HAP-1 (cell line): Measurements from ENCODE around the gene MED26.

ENCODE experiments used
- DNase-seq, 2 experiments: peaks; one replicate each; pipeline ENCODE4 v3.0.0-alpha.2; 2016 to 2020; ENCODE audit warnings: low spot score in 2 of 2
- H3K27me3 ChIP-seq: fragments of 250-450 bp; sonication (Bioruptor Pico); 2 replicates; pipeline ENCODE4 v1.5.1; 2020; ENCODE audit warnings: low read depth, mild to moderate bottlenecking, moderate library complexity
- H3K36me3 ChIP-seq: fragments of 250-450 bp; sonication (Bioruptor Pico); replicated peaks from 2 replicates; pipeline ENCODE4 v1.5.1; 2020; ENCODE audit warnings: mild to moderate bottlenecking
- H3K4me1 ChIP-seq: fragments of 250-450 bp; sonication (Bioruptor Pico); 2 replicates; pipeline ENCODE4 v1.5.1; 2020; ENCODE audit warnings: mild to moderate bottlenecking
- H3K4me3 ChIP-seq: fragments of 250-450 bp; sonication (Bioruptor Pico); 2 replicates; pipeline ENCODE4 v1.5.1; 2020; ENCODE audit warnings: mild to moderate bottlenecking, moderate library complexity
- H3K9me3 ChIP-seq: fragments of 250-450 bp; sonication (Bioruptor Pico); 2 replicates; pipeline ENCODE4 v1.5.1; 2020; ENCODE audit warnings: mild to moderate bottlenecking, moderate library complexity
- in situ Hi-C: fragments of 300-500 bp; cut with MboI; formaldehyde crosslinking; loops from 3 replicates; pipeline ENCODE4 v1.14.3; 2020; ENCODE audit warnings: low sequenced_read_pairs, inconsistent platforms, mixed read lengths

MED26 gene

GRCh38 chr19:16618248-16618647 is 9.8 kb downstream of the MED26 start:
- in situ Hi-C loops: no loop called here
- Histone ChIP-seq H3K4me1 (peaks cover 4% of the 10 kb centered on the region; the same call in 1 of the 2 replicates), H3K4me3 (no peak overlapping the region), H3K27me3 (no peaks in the 10 kb centered on the region), H3K36me3 (peaks cover 3% of the 10 kb centered on the region), H3K9me3 (no peaks in the 10 kb centered on the region)
- DNase-seq: no peak

GRCh38 chr19:16615808-16616207 is 12.2 kb downstream of the MED26 start:
- no peaks in the 10 kb centered on the region for H3K36me3 ChIP-seq
- H3K4me3 ChIP-seq: no peak overlapping the region
- H3K4me1 ChIP-seq: peaks cover 8% of the 10 kb centered on the region; the same call in 1 of the 2 replicates
- H3K27me3 ChIP-seq: no peaks in the 10 kb centered on the region
- in situ Hi-C loops: no loop called here
- no peaks in the 10 kb centered on the region for H3K9me3 ChIP-seq
- no peak for DNase-seq

- Histone ChIP-seq H3K9me3 (no peaks in the 10 kb centered on the region), H3K36me3 (no peaks in the 10 kb centered on the region), H3K4me3 (no peak overlapping the region), H3K27me3 (no peaks in the 10 kb centered on the region), H3K4me1 (peaks cover 14% of the 10 kb centered on the region)
- in situ Hi-C loops: no loop called here
- no peak for DNase-seq
Observed at GRCh38 chr19:16614941-16615340, 13.1 kb downstream of the MED26 start.

DNA sequence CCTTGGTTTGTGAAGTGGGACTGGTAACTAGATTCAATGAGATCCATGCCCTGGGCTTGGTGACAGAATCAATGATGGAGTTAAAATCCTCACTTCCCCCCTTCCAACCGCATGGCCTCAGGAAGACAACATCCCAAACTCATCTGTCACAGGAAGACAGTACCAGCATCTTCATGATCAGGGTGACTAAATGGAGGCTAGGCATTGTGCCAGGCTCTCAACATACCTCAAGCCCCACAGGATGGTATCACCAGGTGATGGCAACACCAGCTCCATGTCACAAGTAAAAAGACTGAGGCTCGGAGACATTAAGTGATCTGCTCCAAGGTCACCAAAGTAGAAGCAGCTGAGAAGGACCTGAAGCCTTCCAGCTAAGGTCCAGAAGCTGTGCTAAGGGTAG is 14.2 kb downstream of the MED26 start:
- Histone ChIP-seq H3K36me3 (no peaks in the 10 kb centered on the region), H3K9me3 (no peaks in the 10 kb centered on the region), H3K4me1 (peaks cover 20% of the 10 kb centered on the region), H3K27me3 (no peaks in the 10 kb centered on the region), H3K4me3 (no peak overlapping the region)
- in situ Hi-C loops: no loop called here
- no peak for DNase-seq

DNA sequence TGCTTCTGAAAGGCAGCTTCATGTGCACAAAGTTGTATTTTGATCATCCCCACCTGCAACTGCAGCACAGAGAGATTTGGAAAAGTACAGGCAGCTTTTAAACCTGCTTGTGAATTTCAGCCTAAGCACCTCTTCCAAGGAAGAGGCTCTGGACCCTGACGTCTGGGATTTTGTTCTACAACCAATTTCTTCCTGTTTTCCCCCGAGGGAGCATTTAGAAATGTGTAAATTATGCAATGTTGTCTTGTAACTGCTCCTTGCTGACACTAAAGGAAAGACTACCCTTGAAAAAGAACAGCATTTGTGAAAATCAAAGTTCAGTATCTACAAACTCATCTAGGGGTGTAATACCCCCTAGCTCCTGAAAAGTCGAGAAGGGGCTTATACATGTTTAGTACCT is 15.4 kb downstream of the MED26 start:
- DNase-seq: no peak
- Histone ChIP-seq H3K9me3 (no peaks in the 10 kb centered on the region), H3K36me3 (no peaks in the 10 kb centered on the region), H3K4me3 (no peak overlapping the region), H3K4me1 (peaks cover 25% of the 10 kb centered on the region), H3K27me3 (no peaks in the 10 kb centered on the region)
- in situ Hi-C loops: no loop called here

DNA sequence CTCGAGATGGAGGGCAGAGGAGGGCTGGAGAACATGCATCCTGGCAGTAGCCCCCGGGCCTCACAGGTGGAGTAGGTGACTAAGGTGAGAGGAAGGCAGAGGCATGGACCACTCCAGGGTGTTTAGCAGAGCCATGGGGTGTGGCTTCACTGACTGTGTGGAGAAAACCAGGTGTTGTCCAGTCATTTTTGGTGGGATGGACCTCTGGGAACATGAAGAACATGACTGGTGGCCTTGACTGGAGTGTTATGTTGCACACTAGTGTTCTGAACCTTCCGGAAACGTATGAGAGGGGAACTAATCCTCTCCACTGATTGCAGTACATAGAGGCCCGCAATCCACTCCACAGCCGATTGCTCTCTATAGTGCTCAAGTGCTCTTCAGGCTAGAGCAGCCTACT is 16.9 kb downstream of the MED26 start:
- no peak overlapping the region for H3K4me3 ChIP-seq
- no peaks in the 10 kb centered on the region for H3K36me3 ChIP-seq
- H3K27me3 ChIP-seq: no peaks in the 10 kb centered on the region
- peaks cover 25% of the 10 kb centered on the region for H3K4me1 ChIP-seq
- no peak for DNase-seq
- H3K9me3 ChIP-seq: no peaks in the 10 kb centered on the region
- in situ Hi-C loops: no loop called here

DNA sequence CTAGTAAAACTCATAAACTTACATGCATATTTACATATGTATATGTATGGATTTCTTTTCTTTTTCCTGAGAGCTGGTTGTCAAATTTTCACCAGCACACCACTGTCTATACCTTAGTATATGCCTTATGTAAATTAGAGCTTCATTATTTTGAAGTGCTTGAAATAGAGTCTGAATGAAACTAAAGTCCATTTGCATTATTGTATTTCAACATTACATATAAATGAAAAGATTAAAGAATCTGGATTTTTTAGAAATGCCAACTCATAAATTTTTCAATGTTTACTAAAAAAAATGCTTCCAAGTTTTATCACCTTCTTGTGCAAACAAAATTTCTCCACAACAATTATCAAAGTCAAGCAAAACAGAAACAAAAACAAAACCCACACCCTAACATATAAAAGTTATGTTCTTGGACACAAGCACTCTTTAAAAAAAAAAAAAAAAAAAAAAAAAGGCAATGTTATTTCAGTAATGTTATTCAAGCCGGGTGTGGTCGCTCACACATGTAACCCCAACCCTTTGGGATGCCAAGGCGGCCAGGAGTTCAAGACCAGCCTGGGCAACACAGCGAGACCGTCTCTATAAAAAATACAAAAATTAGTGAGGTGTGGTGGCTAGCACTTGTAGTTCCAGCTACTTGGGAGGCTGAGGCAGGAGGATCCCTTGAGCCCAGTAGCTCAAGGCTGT is 18.3 kb downstream of the MED26 start:
- DNase-seq: peak; percentile 68 to 94
- peaks cover 25% of the 10 kb centered on the region for H3K4me1 ChIP-seq
- H3K36me3 ChIP-seq: no peaks in the 10 kb centered on the region; the same call in 1 of the 2 replicates
- H3K9me3 ChIP-seq: no peaks in the 10 kb centered on the region
- H3K4me3 ChIP-seq: no peak overlapping the region
- in situ Hi-C loops: no loop called here
- no peaks in the 10 kb centered on the region for H3K27me3 ChIP-seq

DNA sequence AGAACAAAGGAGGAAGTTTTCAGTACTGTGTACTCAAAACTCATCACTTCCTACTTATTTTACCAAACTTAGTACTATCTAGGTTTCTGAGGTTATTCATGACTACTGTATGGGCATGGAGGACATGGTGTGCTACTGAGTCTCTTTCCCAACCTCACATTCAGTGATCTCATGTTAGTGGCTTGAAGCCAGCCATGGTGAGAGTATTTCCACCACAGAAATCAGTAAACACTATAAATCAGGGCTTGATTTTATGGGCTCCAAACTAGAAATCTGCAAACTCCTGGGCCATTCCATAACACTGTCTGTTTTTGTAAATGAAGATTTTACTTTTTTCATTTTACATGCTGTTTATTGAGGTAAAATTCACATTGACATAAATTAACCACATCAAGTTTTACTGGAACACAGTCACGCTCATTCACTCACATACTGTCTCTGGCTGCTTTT is 19.7 kb downstream of the MED26 start:
- Histone ChIP-seq H3K36me3 (no peaks in the 10 kb centered on the region; the same call in 1 of the 2 replicates), H3K9me3 (no peaks in the 10 kb centered on the region), H3K27me3 (no peaks in the 10 kb centered on the region), H3K4me1 (peaks cover 22% of the 10 kb centered on the region), H3K4me3 (no peak overlapping the region)
- in situ Hi-C loops: no loop called here
- no peak for DNase-seq

DNA sequence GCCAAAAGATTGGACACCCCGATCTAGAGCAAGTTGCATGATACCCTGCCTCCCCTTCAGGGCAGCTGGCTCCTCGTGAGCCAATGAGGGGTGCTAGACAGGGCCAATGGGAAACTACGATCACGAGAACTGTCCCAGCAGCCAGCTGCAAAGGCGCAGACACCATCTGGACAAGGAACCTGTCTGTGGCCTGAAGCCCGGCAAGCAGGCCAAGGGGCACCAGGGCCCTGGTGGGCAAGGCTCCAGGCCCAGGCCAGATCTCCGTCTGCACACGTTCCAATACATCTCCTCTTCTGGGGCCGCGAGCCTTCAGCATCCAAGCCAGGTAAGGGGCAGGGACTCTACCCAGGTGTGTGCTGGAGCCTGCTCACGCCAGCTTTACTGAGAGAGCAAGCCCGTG is 20.2 kb downstream of the MED26 start:
- Histone ChIP-seq H3K4me1 (peaks cover 18% of the 10 kb centered on the region), H3K27me3 (no peaks in the 10 kb centered on the region), H3K9me3 (no peaks in the 10 kb centered on the region), H3K36me3 (no peaks in the 10 kb centered on the region; the same call in 1 of the 2 replicates), H3K4me3 (no peak overlapping the region)
- in situ Hi-C loops: no loop called here
- DNase-seq: no peak

DNA sequence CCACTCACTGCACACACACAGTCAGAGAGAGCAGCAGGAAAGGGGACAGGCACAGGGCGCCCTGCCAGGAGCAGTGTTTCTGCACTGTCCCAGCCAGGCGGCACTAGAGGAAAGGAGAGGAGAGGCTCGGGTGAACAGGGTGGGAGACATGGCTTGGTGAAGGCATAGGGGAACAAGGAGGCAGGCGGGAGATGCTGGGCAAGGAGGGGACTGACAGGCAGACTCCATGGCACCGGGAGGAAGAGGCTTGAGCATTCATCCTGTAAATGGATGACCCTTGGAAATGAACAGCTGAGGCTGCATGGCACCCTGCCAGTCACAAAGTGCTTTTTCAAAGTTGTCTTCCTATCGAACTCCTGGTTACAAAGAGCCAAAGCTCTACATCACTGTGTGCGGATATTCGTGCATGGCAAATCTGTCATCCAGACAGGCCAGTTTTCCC is 22.4 kb downstream of the MED26 start:
- H3K27me3 ChIP-seq: no peaks in the 10 kb centered on the region
- H3K4me3 ChIP-seq: no peak overlapping the region
- DNase-seq: no peak
- no peaks in the 10 kb centered on the region for H3K9me3 ChIP-seq
- in situ Hi-C loops: no loop called here
- H3K36me3 ChIP-seq: no peaks in the 10 kb centered on the region; the same call in 1 of the 2 replicates
- H3K4me1 ChIP-seq: peaks cover 17% of the 10 kb centered on the region

DNA sequence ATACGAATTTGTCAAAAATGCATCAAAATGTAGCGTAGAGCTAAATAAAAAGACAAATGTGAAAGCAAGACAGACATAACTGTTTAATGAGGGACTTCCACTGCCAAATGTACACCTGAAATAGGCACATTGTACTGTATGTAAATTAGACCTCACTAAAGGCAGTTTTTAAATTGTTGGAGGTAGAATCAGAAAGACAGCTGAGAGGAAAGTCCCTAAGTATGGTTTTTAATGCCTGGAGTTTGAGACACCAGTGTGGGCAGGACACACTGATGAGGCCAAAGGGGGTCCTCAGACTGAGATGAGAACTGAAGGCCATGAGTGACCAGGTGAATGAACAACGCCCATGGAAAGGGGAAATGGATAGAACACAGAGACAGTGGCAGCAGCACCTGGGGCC is 22.9 kb downstream of the MED26 start:
- Histone ChIP-seq H3K4me1 (peaks cover 12% of the 10 kb centered on the region), H3K9me3 (no peaks in the 10 kb centered on the region), H3K4me3 (no peak overlapping the region), H3K27me3 (no peaks in the 10 kb centered on the region), H3K36me3 (no peaks in the 10 kb centered on the region; the same call in 1 of the 2 replicates)
- in situ Hi-C loops: no loop called here
- no peak for DNase-seq

DNA sequence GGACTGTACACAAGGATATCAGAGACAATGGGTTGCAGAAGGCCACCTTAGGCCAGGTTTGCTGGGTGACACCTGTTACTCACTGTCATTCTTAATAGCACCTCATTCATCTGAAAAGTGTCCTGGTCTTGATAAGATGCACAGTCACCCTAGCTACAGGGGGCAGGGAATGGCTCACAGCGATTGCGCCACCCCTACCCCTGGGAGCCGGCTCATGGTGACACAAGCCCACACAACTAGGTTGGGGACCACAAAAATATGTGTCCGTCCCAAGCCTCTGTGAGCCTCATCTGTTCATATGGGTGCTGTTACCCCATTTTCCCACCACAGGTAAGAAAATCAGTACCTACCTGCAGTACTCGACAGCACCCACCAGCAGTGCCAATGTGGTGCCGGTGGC is 23.4 kb downstream of the MED26 start:
- in situ Hi-C loops: no loop called here
- Histone ChIP-seq H3K4me3 (no peak overlapping the region), H3K4me1 (peaks cover 10% of the 10 kb centered on the region), H3K27me3 (no peaks in the 10 kb centered on the region), H3K36me3 (no peaks in the 10 kb centered on the region; the same call in 1 of the 2 replicates), H3K9me3 (no peaks in the 10 kb centered on the region)
- no peak for DNase-seq

- Histone ChIP-seq H3K4me1 (no peaks in the 10 kb centered on the region; the same call in 1 of the 2 replicates), H3K4me3 (no peak overlapping the region), H3K36me3 (no peaks in the 10 kb centered on the region; the same call in 1 of the 2 replicates), H3K9me3 (no peaks in the 10 kb centered on the region), H3K27me3 (no peaks in the 10 kb centered on the region)
- no peak for DNase-seq
- in situ Hi-C loops: no loop called here
Observed at GRCh38 chr19:16603090-16603489, 24.9 kb downstream of the MED26 start.

- DNase-seq: no peak
- no peaks in the 10 kb centered on the region for H3K27me3 ChIP-seq
- H3K9me3 ChIP-seq: no peaks in the 10 kb centered on the region
- in situ Hi-C loops: no loop called here
- H3K36me3 ChIP-seq: no peaks in the 10 kb centered on the region; the same call in 1 of the 2 replicates
- H3K4me3 ChIP-seq: no peak overlapping the region
- no peaks in the 10 kb centered on the region; the same call in 1 of the 2 replicates for H3K4me1 ChIP-seq
Observed at GRCh38 chr19:16601378-16602052, 26.5 kb downstream of the MED26 start.
